ENCODE data around the gene IFT27.
A peak's percentile ranks its signal among the peaks of the same experiment; 100 is the strongest.

The IFT27 gene

DNA sequence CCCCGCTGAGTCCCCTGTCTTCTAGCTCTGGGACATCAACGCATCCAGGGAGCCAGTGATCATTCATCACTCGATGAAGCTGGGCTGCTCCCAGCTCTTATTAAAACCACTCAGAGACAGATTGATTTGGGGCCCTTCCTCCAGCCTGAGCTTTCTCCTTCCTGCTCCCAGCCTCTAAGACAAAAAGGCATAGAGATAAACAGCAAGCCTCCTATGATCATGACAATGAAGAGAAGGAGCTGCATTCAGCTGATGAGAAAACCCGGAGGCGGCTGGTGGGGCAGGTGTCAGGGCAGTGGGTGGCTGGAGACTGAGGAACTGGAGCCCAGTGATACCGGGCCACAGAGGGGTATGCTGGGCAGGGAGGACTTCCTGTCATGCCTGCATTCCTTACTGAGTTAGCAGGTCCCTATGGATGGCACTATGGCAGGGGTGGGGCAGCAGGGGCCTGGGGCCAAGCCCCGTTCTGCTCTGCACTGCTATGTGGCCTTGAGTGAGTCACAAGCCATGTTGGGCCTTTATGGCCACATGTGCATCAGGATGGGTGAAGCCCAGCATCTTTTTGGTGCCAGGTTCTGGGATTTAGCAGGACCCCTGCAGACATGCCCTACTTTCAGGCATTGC is 20.7 kb upstream of the IFT27 start:
- no peak for DNase-seq

DNA sequence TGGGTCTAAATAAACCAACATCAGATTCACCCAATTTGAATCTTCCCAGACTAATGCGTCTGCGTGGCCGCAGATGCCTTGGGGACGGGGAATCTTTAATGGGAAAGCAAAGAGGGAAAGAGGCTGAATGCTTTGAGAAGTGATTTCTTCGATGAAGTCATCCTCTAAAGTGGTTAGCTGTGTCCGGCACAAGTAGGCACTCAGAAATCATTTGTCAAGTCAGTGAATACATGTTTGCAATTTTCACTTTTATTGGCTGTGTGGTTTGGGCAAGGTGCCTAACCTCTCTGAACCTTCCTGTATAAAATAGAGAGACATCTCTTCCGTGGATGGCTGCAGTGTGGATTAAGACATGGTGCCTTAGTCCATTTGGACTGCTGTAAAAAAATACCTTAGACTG is 19.7 kb upstream of the IFT27 start:
- no peak for DNase-seq

DNA sequence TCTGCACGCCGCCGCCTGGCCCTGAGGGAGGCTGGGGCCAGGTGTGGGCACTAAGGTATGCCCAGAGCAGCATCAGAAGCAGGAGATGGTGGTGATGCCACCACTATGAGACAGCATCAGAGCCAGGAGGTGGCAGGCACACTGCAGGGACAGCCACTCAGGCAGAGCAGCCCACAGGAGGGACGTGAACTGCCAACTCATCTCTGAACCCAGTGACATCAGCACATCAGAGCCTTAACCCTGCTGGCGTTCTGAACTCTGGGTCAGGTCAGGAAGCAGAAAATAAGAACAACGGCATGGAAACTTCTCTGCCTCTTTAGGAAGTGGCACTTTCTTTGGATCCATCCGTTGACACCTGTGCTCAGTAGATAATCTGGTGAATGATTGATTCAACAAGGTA is 14.7 kb upstream of the IFT27 start:
- DNase-seq, result no peak

DNA sequence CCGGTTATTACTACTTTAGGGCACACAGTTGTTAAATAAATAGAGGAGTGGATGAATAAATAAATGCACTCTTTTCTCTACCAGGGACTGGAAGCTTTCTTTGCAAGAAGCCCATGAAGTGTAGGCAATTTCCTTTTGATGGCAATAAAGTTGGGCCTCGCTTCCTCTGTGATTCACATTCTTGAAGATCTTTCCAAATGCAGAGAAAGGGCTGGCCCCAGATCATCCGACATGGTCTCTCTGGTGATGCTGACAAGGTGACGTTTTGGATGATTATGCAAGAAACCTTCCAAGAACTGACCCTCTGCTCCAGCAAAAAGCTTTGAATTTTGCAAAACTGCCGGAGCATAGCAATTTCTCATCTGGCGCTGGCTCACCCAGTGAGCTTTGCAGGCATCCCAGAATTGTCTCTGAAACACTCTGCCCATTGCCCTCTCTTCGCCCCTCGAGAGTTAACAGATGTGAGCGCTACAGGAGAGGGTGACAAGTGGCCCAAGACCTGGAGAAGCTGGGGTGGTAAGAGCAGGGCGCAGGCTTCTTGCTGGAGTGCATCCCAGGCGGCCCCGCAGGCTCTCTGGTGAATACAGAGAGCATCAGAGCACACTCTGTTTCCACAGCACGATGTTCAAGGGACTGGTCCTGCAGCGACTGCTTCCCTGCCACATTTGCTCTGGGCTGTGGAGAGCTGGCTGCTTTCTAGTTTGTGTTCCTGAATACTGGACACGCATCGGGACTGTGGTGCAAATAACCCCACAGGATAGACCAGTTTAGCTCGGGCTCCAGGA is 11.5 kb upstream of the IFT27 start:
- DNase-seq, result no peak

DNA sequence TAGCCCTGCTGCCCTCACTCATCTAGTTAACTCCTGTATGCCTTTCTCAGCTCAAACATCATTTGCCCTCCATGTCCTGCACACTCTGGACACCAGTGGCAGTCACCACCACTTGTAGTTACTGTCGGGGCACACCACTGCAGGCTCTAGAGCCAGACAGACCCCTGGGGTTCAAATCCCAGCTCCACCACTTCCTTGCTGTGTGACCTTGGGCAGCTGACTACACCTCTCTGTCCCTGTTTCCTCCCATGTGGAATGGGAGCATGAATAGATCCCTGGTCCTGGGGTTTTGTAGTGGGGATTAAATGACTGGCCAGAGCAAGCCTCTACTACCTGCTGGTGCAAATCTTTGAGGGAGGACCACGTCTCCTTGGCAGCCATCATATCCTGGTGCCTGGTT is 7.8 kb upstream of the IFT27 start:
- no peak for DNase-seq

DNA sequence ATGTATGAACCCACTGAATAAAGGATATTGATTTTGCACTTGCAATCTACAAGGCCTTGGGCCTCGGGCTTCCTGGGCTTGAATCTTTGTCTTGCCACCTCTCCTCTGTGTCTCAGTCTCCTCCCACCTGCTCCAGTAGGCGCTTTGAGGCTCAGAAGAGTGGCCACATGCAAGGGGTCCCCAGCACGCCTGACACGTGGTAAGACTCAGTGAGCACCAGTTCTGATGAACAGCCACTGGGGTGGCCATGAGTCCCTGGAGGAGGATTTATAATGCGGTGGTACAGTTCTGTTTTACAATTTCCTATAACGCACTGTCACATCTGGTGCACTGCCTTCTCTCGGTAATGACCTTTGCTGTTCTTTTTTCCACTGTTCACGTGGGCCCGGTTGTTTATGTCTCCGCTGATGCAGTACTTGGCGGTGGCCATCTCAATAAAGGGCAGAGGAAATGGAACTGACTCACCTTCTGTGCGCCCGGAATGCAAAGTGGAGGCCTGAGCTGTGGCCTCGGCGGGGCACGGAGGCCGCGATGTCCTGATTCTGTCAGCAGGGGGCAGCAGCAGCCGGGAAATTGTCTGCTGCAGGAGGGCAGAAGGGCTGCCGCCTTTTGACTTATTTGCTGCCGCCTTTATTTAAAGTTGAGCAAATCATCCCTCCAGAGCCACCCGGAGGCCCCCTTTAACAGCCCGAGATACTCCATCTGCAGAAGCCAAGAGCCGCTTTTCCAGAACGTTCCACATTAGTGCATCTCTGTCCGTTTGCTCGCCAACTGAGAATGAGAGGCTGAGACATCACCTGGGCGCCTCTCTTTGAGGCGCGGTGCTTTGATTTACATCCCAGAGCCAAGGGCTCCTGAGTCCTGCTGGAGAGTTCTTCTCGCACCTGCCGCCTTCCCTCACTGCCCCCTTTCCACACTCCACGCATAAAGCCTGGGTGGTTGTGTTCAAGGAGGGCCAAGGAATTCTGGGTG is 6.0 kb upstream of the IFT27 start:
- no peak for DNase-seq

DNA sequence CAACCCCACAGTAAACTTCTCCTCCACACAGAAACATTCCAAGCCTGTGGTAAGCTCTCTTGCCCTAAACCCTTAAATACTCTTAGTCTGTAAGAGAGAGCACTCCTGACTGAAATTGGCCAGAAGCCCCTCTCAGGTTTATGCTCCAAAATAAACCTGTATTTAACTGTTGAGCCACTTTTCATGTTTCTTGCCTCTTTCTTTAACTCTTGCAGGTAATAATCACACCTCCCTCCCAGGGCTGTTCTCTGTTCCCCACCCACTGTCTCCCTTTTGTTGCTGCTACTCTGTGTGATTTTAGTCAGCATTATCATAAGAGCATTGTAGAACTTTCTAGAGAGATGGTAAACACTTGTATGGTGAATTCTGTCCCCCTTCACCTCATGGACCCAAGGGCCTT is 2.1 kb upstream of the IFT27 start:
- DNase-seq, result no peak

DNA sequence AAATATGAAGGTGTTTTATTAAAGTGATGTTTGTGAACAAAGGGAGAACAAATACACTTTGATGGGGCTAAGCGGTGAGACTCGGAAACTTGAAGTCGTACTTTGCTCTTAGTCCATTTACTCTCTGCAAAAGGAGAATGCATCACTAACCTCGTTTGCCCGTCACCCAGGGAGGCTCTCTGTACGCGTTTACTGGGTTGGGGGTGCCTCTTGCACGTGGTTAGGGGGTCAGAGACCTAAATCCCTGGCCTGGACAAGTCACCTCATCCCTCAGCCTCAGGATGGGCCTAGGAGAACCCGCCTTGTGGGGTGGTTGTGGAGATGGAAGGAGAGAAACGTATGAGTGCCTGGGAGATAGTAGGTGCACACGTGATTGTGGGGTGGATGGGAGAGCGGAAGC is 803 bp upstream of the IFT27 start:
- no peak for DNase-seq

DNA sequence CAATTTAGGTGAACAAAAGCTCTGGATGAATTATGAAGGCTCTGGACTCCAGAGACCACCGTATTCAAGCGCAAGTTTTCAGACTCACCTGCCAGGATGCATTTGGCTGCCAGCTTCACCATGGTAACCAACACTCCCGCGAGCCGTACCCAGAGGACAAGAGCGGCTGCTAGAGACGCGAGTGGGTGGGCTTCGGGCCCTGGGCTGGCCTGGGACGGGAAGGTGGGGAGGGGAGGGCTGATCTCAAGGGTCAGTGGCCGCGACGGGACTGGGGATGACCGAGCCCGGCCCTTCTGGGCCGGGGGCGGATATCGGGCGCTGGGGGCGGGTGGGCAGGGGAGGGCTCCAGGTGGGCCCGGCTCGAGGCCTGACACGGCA is 344 bp downstream of the IFT27 start:
- DNase-seq, result peak; percentile 7

DNA sequence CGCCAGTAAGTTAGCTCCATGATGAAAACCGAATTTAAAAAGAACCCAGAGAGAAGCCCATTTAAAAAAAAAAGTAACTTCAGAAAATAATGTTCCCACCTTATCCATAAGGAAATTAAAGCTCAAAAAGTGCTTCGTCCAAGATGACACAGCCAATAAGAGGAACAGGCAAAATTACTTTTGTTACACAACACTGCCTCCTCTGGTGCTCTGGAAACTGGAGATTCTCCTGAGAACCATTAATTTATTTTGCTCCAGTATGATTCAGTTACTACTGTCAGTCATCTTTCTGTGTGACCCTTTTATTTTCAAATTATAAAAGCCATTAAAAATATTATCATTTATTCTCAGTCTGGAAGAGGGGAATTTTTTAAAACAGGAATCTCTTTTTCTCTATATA is 2.0 kb downstream of the IFT27 start:
- no peak for DNase-seq

DNA sequence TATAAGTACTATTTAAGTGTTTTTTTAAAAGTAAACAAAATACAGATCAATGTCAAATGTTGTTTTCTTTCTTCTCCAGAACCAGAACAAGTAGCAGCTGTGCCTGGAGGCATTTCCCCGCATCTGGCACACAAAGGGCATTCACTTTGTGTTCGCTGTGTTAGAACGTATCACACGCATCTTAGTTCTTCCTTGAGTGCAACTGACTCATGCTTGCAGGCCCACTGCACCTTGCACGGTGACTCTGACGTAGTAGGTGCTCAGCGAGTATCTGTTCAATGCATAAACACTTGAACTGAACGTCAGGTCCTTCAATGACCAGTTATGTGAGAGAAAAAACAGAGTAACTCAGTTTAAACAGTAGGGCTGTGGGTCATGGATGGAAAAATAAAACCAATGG is 3.5 kb downstream of the IFT27 start:
- no peak for DNase-seq

DNA sequence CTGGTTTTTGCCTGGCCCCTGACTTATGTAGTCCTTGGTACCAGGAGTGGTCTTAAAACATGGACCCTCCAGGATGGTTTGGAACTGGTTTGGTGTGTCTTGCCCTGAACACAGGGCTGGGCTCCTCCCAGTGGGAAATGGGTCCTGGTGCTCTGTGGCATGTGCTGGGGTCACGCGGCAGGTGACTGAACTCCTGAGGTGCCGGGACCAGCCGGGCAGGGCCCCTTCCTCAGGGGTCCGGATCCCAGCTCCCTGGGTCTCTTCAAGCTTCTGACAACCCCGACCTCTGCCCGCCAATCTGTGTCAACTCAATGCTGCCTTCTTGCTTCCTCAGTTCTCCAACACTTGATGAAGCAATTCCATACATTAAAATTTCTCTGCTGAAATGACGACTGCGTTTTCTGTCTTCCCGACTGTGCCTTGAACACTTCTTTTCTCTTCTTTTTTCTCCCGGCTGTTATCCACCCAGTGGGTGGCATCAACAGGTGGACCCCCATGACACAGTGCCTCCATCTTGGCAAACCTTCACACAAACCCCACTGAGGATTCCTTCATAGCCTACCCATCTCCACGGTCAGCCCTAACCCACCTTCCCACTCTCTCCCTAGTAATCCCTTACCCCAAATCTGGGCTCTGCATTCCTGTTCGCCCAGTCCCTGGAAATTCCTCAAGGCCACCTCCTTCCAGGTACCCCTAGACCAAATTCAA is 4.4 kb downstream of the IFT27 start:
- DNase-seq, result no peak

DNA sequence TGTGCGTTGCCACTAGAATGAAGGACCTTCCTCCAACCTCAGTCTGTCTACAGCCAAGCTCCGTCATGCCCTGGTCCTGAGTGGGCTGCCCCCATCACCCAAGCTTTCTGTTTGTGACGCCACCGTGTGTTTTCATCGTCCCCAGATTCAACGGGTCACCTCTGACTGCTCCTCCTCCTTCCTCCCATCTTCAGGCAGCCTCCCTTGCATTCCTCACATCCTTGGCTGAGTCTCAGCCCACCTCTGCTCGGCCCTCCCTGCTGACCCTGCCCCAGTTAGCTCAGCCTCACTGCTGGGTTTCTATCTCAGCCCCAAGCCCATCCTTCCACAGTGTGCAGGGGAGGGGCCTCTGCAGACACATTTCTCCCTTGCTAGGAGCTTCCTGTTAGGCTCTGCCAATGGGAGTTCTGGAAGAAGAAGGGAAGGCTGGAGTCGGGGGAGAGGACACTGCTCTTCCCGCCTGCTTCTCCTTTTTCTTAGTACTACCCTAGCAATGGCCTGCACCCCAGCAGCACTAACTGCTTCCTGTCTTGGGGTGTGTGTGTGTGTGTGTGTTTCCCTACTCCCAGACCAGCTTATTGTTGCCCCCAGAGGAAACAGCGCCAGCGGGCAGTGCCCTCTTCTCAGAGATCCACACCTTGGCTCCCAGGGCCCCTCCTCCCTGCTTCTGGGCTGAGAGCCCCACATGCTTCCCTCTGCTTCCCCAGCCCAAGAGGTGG is 5.2 kb downstream of the IFT27 start:
- DNase-seq, result no peak

DNA sequence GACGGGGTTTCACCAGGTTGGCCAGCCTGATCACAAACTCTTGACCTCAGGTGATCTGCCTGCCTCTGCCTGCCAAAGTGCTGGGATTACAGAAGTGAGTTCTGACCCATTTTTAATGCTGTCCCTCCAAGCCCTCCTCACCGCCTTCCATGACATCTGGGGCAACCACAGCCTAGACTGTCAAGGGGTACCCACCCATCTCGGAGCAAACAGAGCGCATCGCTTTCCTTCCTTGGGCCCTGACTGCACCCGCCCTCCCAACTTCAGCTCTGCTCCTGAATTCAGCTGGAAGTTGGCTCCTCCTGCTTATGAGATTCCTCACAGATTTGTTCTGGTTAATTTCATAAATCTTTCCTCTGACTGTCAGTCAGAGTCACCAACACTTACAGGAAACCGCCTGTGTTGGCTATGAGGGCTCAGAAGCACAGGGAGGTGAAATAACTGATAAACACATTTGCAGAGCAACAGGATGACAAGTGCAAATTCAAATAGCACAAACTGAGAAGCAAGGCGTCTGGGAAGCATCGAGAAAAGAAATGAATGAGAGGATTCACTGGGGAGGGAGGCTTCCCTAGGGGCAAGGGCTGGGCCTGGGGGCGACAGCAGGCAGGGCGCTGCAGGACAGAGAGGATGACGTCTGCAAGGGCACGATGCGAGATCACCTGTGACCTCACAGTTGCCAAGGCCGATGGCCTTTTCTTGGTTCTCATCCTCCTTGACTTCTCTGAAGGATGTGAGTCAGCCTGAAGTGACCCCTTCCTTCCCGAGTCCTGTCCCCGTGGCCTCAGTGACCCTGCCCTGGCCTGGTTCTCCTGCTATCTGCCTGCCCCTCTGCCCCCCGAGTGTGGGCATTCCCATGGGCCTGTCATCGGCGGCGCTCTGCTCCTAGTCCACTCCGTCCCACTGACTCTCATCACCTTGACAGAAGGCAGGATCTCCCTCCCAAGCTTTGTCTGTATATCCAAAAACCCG is 6.1 kb downstream of the IFT27 start:
- no peak for DNase-seq

DNA sequence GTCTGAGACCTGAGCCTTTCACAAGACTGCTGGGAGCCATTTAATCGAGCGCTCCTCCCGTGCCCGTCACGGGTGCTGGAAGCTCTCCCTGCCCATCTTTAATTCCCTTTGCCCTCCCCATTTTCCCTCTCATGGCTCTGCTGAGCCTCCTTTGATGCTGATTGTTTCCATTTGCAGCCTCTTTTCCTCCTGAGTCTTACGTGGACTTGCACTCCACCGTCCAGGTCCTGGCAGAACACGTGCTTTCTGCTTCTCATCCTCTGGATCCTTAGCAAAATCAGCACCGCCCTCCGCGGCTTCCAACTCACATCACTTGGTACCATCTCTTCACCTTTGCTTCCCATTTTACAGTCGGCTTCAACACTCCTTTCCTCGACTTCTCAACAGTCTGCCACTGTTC is 7.3 kb downstream of the IFT27 start:
- no peak for DNase-seq

DNA sequence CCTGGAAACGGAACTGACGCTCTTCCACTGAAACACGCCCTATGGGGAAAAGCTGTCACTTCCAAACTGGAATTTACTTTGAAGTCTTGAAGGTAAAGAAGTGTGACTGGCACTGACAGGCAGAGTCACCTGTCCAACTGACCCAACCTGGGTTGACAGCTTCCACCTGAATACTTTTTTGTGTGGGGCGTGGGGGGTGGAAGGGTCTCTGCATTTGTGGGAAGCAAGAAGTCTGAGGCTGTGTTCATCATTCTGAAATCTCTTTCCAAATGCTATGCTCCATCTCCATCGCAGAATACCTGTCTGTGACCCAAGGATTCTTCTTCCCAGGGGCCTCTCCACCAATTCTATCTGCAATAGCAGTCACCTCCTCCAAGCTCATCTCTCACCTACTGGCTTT is 7.8 kb downstream of the IFT27 start:
- no peak for DNase-seq

DNA sequence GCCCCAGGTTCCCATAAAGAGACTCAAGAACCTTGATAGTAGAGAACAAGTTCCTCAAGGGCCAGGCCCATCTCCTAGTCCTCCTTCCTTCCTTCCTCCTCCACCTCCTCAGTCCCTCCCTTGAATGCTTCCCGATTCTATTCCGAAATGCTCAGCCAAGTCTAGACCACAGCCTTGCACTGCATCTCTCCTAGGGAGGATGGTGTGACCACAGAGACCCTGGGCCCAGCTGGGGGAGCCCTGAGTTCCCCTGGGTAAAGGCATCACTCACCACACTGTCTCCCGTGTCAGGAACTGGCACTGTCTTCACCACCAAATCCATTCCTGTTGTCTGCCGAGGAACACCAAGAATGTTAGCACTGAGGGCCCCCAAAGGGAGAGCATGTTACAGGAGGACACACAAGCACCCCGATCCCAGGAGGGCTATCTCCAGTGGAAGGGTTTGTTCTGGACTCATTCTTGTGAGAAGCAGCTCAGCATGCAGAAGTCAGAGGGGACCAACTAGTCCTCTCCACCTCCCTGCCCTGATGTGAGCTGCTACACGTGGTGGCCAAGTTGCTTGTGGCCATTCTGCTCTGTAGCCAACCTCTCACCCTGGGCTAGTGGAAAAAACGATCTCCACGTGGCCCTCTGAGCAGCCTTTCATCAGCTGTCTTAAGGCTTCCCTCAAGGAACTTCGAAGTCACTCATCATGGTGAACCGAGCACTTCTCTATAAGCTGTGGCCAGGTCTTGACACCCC is 8.7 kb downstream of the IFT27 start:
- DNase-seq, result no peak

DNA sequence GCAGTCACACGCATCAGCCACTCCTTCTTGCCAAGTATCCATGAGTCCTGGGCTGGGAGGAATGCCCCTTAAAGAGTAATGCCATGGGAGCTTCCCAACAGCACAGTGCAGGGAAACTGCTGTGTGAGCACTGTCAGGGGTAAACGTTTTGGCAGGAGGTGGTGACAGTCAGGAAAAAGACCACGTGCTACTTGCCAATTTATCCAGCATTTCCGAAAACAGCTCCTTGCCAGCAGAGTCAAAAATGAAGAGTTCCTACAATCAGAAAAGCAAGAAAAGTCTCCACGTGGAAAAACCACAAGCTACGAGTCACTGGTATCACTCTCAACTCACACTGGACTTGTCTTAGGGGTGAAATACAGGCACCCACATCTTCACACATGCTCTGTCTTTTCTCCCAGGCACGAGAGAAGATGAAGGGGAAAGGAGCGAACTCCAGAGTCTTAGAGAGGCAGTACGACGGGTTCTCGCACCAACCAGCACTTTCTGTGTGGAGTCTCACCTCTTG is 9.9 kb downstream of the IFT27 start:
- DNase-seq, result no peak

DNA sequence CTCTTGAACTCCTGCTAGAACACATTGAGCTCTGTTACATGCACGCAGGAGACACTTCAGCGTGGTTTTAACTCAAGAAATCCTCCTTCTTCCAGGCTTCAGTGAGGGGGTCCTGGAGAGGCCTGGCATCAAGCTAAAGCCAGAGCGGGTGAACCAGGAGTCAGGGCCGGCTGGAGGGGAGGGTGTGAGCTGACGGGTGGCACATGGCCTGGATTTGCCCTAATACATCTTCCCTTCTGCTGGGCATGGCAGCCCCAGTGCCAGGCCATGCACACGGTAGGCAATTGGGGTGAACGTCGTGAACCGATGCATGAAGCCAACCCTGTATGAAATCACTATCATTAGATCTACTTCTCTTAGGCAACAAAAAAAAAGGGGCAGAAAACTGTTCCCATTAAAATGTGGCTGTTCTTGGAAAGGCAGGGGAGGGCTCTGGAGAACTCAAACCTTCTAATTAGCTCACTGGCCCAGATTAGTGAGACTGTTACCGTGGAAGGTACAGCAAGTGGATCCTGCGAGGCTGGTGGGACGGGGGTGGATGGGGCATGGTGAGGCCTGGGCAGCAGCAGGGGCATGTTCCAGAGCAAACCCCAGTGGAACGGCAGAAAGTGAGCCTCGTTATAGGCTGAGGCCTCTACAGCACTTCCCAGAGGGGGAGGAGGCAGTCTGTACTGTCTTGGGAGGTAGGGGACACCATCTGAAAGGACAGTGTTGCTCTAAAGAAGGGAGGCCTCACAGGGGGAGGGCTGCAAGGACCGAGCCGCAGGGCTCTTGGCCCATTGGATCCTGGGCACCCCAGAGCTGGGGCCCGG is 10.6 kb downstream of the IFT27 start:
- no peak for DNase-seq
